ENCODE measurements around the gene MYO18A.
"Not testable (repeated sequence)": the region's sequence is repeated elsewhere in the genome, so short reads cannot be mapped to it uniquely, and the experiment has no call there.

MYO18A gene

DNA sequence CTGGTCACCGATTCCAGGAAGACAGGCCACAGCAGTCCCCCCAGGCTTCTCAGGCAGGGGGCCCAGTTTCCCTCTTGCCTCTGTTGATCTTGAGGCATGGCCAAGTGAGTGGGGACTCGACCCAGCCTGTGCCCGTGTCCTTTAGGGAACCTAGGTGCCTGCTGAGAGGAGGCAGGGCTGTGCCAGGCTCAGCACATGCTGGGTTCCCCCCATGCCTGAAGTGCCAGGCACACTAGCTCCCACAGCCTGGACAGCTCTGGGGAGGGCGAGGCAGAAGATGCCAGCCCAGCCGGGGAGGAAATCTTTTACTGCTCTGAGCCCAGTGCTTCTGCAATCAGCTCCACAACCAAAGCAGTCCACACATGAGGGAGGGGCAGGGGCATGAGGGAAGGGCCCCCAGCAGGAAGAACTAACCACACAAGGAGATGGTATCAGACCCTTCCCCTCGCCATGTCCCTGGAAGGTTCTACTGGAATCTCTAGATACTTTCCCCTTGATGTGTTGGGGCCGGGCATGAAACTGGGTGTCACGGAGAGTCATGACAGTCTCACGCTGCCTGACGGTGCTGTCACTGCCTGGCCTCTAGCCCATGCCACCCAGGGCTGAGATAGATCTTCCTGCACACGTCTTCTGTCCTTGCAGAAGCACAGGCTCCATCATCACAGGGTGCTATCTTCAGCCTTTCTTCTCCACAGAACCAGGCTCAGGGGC, 25.5 kb downstream of the MYO18A start:
- peak; percentile 64 for FAIRE-seq

DNA sequence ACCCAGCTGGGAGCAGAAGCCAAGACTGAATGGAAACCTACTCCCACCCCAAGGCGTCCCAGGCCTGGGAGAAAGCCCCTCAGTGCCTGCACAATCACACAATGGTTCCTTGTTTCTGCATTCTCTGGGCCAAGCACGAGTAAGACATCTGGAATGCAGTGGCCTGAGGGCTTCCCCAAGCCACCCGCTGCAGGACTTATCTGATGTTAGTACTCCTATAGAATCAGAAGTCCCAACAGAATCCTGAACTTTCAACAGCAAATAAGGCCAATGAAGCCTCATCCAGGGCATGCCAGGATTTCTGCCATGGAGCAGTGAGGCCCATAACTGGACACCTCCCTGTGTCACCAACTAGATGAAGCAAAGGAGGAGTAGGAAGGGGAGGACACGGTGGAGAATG, 28.6 kb downstream of the MYO18A start:
- peak; percentile 79 for DNase-seq (ENCODE audit: insufficient read length, low spot score)
- no peak for FAIRE-seq

More for the DNA sequence above, 25.5 kb downstream of the MYO18A start:
- DNase-seq (ENCODE audit: insufficient read length, low spot score): no peak

DNA sequence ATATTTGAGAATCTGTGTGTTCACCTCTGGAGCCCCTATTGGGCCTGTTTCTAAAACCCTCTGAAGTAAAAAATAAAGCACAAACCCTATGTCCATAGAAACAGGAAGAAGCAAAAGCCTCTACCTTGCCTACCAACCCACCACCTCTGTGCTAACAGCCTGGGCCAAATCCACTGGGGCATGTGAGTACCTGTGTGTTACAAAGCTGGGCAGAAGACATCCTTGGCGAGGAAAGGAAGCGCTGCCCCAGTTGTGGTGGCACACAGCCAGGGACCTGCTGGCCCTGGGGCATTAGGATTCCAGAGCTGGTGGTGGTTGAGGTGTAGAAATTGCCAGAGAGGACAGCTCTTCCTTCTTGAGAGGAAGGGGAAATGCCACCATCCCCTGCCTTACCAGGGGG, 30.0 kb downstream of the MYO18A start:
- FAIRE-seq (no peak), DNase-seq (ENCODE audit: insufficient read length, low spot score) (no peak)

DNA sequence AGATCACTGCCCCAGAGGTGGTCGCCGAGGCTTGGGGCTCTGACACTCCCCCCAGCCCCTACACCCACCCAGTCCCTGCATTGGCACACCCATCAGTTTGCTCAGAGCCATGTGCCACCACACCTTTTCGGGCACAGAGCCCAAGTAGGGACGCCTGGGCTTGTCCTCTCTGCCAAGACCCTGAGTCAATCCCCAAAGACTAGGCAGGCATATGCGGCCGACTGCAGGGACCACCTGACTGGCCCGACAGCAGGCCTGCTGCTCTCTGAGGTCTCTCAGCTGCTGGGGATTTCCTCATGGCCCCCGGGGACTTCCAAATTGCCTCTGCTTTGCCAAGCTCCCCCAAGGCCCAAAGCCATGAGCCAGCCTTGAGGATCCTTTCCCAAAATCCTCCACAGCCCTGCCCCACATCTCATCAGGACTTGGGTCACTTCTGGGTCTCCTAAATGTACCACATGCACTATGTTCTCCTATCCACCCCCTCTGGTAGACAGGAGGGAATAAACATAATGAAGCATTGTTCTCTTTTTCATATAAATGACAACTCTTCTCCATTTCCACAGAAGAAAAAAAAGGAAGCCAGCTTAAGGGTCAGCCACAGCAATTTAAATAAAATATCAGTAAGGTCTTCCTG, 30.6 kb downstream of the MYO18A start:
- DNase-seq (ENCODE audit: insufficient read length, low spot score) (no peak), FAIRE-seq (no peak)

DNA sequence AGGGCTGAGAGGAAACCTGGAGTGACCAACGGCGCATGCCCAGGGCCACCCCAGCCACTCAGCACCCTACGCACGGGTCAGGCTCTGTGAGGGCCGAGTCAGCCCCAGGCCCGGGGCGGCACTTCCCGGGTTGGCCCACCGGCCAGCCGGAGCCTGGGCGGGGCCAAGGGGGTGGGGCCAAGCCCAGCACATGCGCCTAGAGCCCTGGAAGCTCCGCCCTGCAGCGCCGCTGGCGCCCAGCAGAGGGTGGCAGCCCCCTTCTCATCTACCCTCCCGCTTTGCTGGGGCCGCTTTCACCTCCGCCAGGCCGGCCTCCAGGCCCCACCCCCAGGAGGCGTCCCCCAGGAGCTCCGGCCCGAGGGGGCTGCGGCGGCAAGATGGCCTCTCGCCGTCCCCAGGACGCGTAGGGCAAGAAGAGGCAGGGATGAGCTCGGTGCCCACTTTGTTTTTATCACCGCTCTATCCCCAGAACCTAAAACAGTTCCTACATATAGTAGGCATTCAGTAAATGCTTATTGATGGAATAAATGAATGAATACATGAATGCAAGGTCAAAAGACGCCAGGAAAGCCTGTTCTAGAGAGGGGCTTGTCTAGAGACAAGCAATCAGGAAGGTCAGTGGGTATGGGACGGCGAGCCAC, 31.3 kb downstream of the MYO18A start:
- DNase-seq (ENCODE audit: insufficient read length, low spot score) (peak; percentile 94), FAIRE-seq (peak; percentile 93)

DNA sequence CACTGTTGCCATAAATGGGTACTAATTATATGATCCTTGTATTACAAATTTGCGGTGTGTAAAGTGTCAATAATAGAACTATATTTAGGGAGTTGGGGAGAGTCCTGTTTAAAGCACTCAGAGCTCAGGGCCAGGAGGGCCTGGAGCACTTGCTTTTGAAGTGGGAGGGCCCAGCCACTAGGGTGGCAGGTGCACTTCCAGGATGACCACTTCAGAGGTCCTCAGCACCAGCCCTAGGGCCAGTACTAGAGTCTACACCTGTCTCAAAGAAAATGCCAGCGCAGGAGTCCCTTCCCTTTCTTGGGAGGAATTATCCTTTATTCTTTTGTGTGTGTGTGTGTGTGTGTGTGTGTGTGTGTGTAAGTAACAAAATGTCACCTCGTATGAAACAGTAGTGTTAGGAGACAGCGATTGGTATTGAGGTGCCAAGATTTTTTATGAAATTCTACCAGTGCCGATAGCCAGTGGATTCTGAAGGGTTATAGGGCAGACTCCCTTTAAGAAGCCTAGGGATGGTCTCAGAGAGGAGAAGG, 31.9 kb downstream of the MYO18A start:
- DNase-seq (ENCODE audit: insufficient read length, low spot score) (no peak), FAIRE-seq (no peak)

DNA sequence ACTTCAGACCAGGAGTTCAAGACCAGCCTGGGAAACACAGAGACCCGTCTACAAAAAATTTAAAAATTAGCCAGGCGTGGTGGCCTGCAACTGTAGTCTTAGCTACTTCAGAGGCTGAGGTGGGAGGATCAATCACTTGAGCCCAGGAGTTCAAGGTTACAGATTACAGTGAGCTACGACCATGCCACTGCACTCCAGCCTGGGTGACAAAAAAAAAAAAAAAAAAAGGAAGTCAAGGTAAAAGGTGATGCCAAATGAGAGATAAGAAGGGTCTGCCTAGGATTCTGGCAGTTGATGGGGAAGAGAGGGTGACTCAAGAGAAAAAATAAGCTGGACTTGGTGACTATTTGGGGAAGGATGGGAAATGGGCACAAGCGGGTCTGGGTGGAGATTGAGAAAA, 32.5 kb downstream of the MYO18A start:
- no peak for FAIRE-seq
- no peak for DNase-seq (ENCODE audit: insufficient read length, low spot score)

DNA sequence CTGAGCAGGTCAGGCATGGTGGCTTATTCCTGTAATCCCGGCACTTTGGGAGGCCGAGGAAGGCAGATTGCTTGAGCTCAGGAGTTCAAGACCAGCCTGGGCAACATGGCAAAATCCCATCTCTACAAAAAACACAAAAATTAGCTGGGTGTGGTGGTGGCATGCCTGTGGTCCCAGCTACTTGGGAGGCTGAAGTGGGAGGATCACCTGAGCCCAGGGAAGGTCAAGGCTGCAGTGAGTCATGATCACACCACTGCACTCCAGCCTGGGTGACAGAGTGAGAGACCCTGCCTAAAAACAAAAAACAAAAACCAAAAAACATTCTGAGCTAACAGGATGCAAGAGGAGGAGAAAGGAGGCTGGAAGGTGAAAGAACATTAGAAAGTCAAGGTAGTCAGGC, 33.0 kb downstream of the MYO18A start:
- DNase-seq (ENCODE audit: insufficient read length, low spot score); FAIRE-seq: not testable (repeated sequence)

DNA sequence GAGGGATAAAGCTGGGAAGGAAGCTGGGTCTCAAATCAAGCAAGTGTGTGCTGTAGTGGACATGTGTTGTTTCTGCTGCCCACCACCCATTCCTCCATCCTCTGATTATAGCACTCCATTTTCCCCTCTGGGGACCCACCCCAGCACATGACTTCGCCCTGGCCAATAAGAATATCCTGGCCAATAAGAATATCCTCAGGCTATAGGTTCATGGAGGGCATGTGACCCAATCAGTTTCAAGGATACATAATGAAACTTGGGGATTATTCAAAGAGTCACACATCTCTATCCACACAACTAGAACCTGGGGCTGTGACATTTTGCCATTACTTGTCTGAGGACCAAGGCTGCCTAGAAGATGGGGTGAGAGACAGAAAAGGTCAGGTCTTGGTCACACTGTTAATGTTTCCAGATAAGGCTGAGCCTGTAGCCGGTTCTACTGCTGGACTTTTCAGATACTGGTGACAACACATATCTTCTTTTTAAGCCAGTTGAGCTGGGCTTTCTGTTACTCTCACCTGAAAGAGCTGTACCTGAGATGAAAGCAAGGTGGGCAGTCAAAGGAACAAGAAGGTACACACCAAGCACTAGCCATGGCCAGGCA, 33.7 kb downstream of the MYO18A start:
- FAIRE-seq (no peak), DNase-seq (ENCODE audit: insufficient read length, low spot score) (no peak)

DNA sequence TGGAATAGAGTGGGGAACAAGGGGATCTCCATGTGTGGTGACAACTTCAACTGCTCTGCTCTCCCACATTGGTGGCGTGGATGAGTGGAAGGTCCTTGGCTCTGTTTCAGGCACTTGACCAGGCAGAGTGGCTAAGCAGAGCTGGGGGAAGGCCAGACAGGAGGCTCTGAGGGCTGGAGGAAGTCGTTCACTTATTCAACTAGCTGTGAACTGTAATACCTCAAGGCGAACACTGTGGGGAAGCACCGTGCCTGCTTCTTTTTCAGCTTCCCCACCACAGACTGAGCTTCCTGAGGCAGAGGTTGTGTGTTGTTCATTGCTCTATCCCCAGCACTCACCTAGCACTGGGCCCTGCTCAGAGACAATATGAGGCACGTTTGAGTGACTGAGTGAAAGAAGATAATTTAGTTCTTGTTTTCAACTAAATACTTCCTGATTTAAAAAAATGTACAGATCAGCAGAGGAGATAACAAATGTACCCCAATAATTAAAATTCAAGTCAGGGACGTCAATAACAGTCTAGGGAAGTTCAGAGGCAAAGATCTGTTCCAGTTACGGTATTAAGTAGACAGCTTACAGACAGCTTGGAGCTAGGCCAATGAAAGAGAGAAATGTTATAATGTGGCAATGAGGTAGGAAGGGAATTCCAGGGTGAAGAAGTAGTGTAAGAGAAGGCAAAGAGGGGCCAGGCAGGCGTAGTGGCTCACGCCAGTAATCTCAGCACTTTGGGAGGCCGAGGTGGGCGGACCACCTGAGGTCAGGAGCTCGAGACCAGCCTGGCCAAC, 34.7 kb downstream of the MYO18A start:
- DNase-seq (ENCODE audit: insufficient read length, low spot score) (peak; percentile 66), FAIRE-seq (peak; percentile 54)

DNA sequence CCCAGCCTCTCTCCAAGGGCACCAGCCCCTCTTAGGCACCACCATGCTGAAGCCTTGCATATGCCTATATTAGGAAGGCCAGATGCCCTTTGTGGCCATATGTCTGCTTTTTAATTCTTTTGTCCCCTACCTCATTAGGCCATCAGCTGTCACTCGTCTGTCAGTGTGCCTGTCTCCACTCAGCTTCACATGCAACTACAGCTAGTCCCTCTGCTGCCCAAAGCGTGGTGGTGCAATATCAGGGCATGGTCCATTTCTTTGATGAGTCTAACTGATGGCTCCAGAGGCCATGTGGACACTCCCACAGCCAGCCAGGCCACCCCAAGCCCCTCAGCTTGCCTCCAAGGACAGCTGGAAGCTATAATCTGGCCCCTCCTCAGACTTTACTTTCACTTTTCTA, 36.3 kb downstream of the MYO18A start:
- no peak for FAIRE-seq

DNA sequence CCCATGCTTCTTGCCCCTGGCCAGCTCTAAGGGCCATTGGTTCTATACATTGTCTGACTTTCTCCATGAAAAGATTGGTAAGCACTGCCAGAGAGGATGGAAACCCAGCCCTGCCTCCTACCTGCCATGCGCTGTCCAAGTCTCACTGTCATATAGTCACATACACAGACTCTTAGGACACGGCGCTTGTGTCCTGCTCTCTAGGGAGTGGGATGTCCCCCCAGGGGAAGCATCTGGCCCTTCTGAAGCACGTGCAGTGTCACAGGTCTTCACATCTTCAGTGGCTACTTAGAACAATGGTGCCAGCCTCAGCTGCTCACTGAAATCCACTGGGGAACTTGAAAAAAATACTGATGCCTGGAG, 38.7 kb downstream of the MYO18A start:
- no peak for DNase-seq (ENCODE audit: insufficient read length, low spot score)

More for the DNA sequence above, 36.3 kb downstream of the MYO18A start:
- no peak for DNase-seq (ENCODE audit: insufficient read length, low spot score)

DNA sequence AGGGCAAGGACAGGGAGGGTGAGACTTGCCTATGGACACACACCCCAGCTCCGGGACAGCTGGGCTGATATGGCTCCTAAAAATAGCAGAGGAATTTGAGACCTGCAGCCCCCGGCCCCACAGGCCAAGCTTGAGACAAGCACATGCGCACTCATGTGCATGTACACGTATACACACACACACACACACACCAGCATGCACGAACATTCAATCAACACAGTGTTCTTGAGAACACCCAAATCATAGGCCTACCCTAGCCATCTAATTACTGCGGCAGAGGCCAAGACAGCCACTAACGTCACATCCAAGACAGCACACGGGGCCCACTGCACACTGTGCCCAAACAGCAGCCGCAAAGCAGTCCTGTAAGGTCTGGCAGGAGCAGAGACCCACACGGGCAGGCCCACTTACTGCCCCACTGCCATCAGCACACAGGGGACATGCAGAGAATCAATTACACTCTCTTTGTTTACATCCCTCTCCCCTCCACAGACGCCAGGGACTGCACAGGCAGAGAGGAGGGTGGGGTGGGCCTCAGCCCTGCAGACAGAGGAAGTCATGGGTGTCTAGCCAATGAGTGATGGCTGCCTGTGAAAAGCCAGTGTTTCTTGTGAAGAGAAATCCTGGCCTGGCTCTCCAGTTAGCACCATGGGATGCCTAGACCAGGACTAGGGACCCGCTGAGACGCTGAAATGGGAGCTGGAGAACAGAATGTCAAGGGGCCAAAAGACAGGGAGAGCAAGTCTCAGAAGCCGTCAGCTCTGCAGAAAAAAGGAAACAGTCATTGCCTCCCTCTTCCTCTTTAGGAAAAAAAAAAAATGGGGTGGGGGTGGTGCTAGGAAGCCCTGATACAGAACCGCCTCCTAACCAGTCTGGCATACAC, 39.3 kb downstream of the MYO18A start:
- DNase-seq (ENCODE audit: insufficient read length, low spot score) (no peak), FAIRE-seq (no peak)

More for the DNA sequence above, 38.7 kb downstream of the MYO18A start:
- FAIRE-seq: no peak

DNA sequence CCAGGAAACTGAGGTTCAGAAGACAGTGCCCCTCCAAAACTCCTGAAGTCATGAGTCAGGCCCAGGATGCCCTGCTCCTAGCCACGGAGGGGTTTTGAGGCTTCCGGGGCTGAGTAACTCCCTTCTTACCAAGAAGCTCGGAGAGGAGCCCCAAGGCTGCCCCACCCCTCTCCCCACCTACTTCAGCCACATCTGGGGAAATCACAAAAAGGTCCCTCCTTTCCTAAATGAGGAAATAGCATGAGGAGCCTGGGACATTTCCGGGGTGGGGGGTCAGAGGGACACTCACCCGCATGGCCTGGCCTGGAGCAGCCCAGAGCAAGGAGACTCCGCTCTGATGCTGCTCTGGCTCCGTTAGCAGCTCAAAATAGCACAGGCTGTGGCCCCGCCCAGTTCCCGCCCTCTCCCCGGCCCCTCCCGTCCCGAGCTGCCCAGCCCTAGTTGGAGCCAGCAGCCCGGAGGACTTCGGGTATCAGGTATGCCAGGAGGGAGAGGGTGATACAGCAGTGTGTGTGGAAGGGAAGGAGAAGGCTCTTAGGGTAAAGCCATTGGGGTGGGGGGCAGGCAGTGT, 40.1 kb downstream of the MYO18A start:
- no peak for DNase-seq (ENCODE audit: insufficient read length, low spot score)

DNA sequence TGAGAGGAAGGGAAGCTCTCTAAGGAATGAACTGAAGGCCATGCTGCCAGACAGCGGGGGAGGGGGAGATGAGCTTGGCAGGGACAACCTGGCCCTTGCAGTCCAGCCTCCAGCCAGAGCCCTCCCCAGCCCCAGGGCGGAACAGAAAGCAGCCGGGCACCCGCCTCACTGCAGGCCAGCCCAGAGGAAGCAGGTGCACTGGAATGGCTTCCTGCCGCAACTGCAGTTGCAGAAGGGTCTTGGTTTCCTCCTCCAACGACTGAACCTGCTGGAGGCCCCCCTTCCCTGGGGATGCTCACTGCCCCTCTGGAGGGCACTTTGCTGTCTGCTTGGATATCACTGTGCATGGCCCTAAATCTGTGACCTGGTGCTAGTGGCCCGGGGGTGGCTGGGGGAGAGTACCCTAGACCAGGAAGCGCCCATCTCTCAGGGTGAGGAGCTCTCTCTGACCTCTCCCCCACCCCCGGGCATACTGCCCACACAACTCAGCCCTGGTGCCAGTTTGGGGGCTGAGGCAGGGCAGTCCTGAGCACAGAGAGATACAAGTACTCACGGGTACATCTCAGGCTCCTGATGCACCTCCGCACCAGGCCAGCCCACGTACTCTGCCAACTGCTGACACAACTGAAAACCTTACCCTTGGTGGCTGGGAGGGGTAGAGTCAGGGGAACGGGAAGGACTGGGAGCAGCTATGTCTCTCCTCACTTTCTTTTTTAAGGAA, 41.1 kb downstream of the MYO18A start:
- no peak for DNase-seq (ENCODE audit: insufficient read length, low spot score)
- no peak for FAIRE-seq

More for the DNA sequence above, 40.1 kb downstream of the MYO18A start:
- FAIRE-seq: no peak

DNA sequence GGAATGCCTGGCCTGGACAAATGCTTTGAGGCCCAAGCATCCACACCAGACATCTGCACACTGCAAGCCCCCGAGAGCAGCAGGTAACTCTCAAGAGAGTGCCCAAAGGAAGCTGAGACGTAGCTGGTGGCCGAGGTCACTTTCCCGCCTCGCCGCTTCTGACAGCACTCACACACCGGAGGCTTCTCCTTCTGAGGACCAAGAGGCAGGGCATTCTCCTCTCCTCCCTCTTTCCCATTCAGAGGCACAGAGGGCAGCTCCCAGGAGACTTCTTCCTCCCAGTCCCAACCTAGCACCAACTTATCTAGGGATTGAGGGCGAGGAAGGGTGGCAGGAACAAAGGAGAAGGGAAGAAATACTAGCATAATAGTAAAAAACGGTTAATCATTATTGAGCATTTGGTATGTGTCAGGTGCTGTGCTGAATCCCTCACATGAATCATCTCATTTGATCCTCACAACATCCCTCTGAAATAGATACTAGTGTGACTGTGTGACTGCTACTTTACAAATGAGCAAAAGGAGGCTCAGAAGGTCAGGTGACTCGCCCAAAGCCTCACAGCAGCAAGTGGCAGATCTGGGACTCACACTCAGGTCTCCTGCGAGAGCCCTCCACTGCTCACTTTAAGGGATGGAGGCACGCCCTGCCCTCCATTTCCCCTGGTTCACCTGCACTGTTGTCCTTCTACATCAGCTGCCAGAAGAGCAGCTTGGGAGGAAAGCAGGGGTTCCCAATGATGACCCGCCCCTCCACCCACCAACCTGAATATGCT, 41.8 kb downstream of the MYO18A start:
- FAIRE-seq: no peak
- DNase-seq (ENCODE audit: insufficient read length, low spot score): no peak

DNA sequence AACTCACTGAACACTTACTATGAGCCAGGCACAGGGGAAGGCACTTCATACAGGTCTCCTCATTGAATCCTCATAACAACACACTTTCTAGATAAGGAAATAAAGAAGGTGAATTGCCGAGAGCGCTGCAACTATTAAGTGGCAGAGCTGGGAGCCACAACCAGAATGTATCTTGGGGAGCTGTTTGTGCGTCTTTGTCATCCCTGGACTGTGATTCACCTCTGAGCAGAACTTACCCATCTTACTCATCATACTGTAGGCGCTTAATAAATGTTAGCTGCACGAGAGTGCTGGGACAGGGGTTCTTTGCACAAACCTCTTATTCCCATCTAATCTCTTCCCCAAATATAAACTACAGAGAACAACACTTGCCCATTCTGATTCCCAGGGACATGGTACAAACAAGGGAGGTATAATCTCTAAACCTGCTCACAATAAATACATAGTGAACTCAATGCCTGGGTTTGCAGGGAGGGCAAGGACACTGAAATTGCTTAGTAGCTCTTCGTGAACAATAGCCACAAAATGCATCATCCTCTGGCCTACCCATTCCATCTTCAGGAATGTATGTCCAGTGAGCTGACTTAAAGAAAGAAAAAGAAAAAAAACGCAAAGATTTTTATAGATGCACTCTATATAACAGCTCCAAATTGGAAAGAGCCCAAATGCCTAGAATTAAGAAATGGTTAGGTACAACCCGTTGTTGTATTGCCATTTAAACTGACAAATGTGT, 43.0 kb downstream of the MYO18A start:
- no peak for FAIRE-seq

More for the DNA sequence above, 43.0 kb downstream of the MYO18A start:
- no peak for DNase-seq (ENCODE audit: insufficient read length, low spot score)
